PC-3 (cell line): ENCODE data around the gene MYORG. TPM values are rescaled to one million over a fixed set of nuclear protein-coding genes. Genes with fewer than 3 reads are reported as not detected.

Source experiments
- ATAC-seq: fragments of 200-7000 bp; cut with Tn5 transposase; 2 replicates; pipeline ENCODE4 v1.9.1; 2020; ENCODE audit warnings: mild to moderate bottlenecking, moderate library complexity
- BruUV-seq: library from RNA; stranded (reverse); fragments of 400-500 nt; replicated peaks from 2 replicates; lab custom pipeline; 2021; lab: Mats Ljungman, UMichigan
- CTCF ChIA-PET: fragments of 300-600 bp; sonication (Branson Sonifier 250); formaldehyde crosslinking; loops from one replicate; lab custom pipeline; 2022; ENCODE audit warnings: antibody characterized with exemption; lab: Charles Lee
- POLR2A ChIA-PET: fragments of 300-600 bp; sonication (Branson Sonifier 250); formaldehyde crosslinking; loops from one replicate; lab custom pipeline; 2022; ENCODE audit warnings: antibody characterized with exemption; ENCODE audit not compliant: unreplicated experiment; lab: Charles Lee
- DNase-seq: peaks from one replicate; pipeline ENCODE4 v3.0.0-alpha.2; 2015
- H2AFZ ChIP-seq: fragments of 300-600 bp; sonication (generic); 2 replicates; pipeline ENCODE4 v1.6.0; 2016; ENCODE audit warnings: antibody characterized with exemption, low read length
- H3F3A ChIP-seq: fragments of 300-600 bp; sonication (generic); one replicate; pipeline ENCODE4 v1.6.0; 2017; ENCODE audit warnings: antibody characterized with exemption, low read length, control low read depth, mild to moderate bottlenecking; ENCODE audit not compliant: unreplicated experiment
- H3K27ac ChIP-seq: fragments of 300-600 bp; sonication (generic); 2 replicates; pipeline ENCODE4 v1.5.1; 2016; ENCODE audit warnings: mild to moderate bottlenecking, low read length
- H3K27me3 ChIP-seq: fragments of 300-600 bp; sonication (generic); 2 replicates; pipeline ENCODE4 v1.6.1; 2016; ENCODE audit warnings: low read length, mixed read lengths
- H3K36me3 ChIP-seq: fragments of 300-600 bp; sonication (generic); 2 replicates; pipeline ENCODE4 v1.6.1; 2016; ENCODE audit warnings: low read depth, mixed run types, low read length, mixed read lengths
- H3K4me1 ChIP-seq: fragments of 300-600 bp; sonication (generic); 2 replicates; pipeline ENCODE4 v1.5.1; 2016; ENCODE audit warnings: low read length; ENCODE audit not compliant: insufficient read depth
- H3K4me2 ChIP-seq: fragments of 300-600 bp; sonication (generic); 2 replicates; pipeline ENCODE4 v1.6.0; 2016; ENCODE audit warnings: low read length
- H3K4me3 ChIP-seq: fragments of 300-600 bp; sonication (generic); 2 replicates; pipeline ENCODE4 v1.5.1; 2016; ENCODE audit warnings: mild to moderate bottlenecking, low read length, mixed read lengths
- H3K79me2 ChIP-seq: fragments of 300-600 bp; sonication (generic); 2 replicates; pipeline ENCODE4 v1.6.1; 2017; ENCODE audit warnings: low read length, mixed read lengths
- H3K9ac ChIP-seq: fragments of 300-600 bp; sonication (generic); 2 replicates; pipeline ENCODE4 v1.6.0; 2016; ENCODE audit warnings: mild to moderate bottlenecking, low read length
- H3K9me2 ChIP-seq: fragments of 300-600 bp; sonication (generic); replicated peaks from 2 replicates; pipeline ENCODE4 v1.6.1; 2016; ENCODE audit warnings: mixed run types, low read length, mixed read lengths
- H3K9me3 ChIP-seq: fragments of 300-600 bp; sonication (generic); 2 replicates; pipeline ENCODE4 v1.6.1; 2016; ENCODE audit warnings: low read length, mixed read lengths
- H4K20me1 ChIP-seq: fragments of 300-600 bp; sonication (generic); 2 replicates; pipeline ENCODE4 v1.6.1; 2016; ENCODE audit warnings: low read length, mixed read lengths
- EZH2 ChIP-seq: fragments of 300-600 bp; sonication (generic); IDR thresholded peaks from one replicate; pipeline ENCODE4 v1.6.1; 2017; ENCODE audit warnings: antibody characterized with exemption, mild to moderate bottlenecking, low read length; ENCODE audit not compliant: unreplicated experiment
- EZH2phosphoT487 ChIP-seq: fragments of 300-600 bp; sonication (generic); IDR thresholded peaks from 2 replicates; pipeline ENCODE4 v1.6.1; 2018; ENCODE audit warnings: mild to moderate bottlenecking, antibody characterized with exemption, low read length, borderline replicate concordance
- intact Hi-C: fragments of 100-400 bp; cut with micrococcal nuclease; formaldehyde crosslinking; loops from 2 replicates; pipeline ENCODE4 v1.9.0; 2023
- total RNA-seq: library from RNA; depleted of rRNA; stranded (reverse); fragments of >200 nt; gene quantifications from 2 replicates; pipeline ENCODE4 v1.2.3, GENCODE V29; 2014
- TF ChIP-seq, protein P1 (sequence below): fragments of 300-600 bp; sonication (generic); conservative IDR thresholded peaks from 2 replicates; pipeline ENCODE4 v1.5.1; 2017; ENCODE audit warnings: antibody characterized with exemption, low read depth, mild to moderate bottlenecking, low read length

Gene MYORG
- total RNA-seq, 1 experiment from 2014 or later: 3.4 TPM

DNA sequence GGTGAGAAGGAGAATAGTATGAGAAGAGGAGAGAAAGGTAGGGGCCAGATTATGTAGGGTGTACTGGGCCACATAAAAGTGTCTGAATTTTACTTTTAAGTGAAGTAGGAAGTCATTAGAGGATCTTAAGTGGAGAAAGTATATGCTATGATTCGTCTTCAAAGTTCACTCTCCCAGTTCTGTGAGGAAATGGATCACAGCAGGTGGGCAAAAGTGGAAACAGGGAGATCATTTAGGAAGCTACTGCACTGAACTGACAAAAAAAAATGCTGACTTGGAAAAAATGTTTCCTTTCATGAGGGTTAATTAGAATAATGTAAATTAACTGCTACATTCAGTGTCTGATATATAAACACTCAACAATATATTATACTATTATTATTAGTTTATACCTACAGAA is 50.0 kb downstream of the MYORG start:
- Histone ChIP-seq H3K27me3 (no peaks in the 10 kb centered on the region), H2AFZ (no peak overlapping the region), H3K36me3 (no peaks in the 10 kb centered on the region), H3K27ac (no peak overlapping the region), H3F3A (no peaks in the 10 kb centered on the region), H3K9me3 (no peaks in the 10 kb centered on the region), H3K4me3 (no peak overlapping the region), H3K4me1 (peaks cover 8% of the 10 kb centered on the region; the same call in 1 of the 2 replicates), H3K9ac (no peak overlapping the region), H3K9me2 (no peaks in the 10 kb centered on the region), H3K79me2 (peaks cover 41% of the 10 kb centered on the region), H3K4me2 (no peak overlapping the region), H4K20me1 (no peaks in the 10 kb centered on the region)
- DNase-seq: no peak
- no peak for ATAC-seq
- ChIA-PET CTCF (no interaction called here), POLR2A (no interaction called here)
- intact Hi-C loops: loop anchor here (5.0 kb wide), 1 partner anchor 74 kb away; no protein-coding TSS in a partner anchor
- BruUV-seq: no TSS peak
- TF ChIP-seq EZH2 (no peak), EZH2phosphoT487 (no peak)
- TF ChIP-seq, protein P1, sequence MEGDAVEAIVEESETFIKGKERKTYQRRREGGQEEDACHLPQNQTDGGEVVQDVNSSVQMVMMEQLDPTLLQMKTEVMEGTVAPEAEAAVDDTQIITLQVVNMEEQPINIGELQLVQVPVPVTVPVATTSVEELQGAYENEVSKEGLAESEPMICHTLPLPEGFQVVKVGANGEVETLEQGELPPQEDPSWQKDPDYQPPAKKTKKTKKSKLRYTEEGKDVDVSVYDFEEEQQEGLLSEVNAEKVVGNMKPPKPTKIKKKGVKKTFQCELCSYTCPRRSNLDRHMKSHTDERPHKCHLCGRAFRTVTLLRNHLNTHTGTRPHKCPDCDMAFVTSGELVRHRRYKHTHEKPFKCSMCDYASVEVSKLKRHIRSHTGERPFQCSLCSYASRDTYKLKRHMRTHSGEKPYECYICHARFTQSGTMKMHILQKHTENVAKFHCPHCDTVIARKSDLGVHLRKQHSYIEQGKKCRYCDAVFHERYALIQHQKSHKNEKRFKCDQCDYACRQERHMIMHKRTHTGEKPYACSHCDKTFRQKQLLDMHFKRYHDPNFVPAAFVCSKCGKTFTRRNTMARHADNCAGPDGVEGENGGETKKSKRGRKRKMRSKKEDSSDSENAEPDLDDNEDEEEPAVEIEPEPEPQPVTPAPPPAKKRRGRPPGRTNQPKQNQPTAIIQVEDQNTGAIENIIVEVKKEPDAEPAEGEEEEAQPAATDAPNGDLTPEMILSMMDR: no peak

DNA sequence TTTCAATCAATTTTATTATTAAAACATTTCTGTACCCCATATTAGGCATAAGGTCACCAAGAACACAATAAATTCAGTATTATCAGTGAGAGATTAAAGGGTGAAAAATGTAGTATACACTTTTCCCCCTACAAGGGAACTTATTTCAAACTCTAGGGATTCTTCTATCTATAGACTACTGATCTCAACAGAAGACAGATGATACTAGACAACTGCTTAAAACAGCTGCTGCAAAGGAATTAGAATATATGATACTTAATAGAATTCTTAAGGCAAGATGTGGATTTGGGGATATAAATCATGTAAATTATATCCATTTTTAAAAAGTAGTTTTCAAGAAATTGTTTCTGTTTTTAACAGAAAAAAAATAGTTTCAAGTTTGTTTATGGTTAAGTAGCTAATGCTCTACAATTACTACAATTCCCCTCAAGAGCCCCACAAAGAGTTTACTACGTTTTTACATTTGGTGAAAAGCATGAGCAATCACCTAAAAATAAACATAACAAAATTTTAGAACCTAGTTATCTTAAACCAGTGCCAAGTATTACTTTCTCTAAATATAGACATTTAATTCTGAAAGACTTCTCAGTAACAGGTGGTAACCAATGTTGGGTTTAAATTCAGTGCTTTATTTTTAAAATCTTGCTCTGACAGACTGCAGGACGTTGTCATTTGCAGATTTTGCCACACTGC is 53.7 kb downstream of the MYORG start:
- no peaks in the 10 kb centered on the region for H3K27me3 ChIP-seq
- H3K4me2 ChIP-seq: no peak overlapping the region
- H4K20me1 ChIP-seq: no peaks in the 10 kb centered on the region
- no peak overlapping the region for H3K9ac ChIP-seq
- peaks cover 28% of the 10 kb centered on the region for H3K79me2 ChIP-seq
- no peaks in the 10 kb centered on the region for H3K36me3 ChIP-seq
- intact Hi-C loops: no loop called here
- no peak for TF ChIP-seq EZH2phosphoT487
- no peak for TF ChIP-seq EZH2
- TF ChIP-seq, protein P1: no peak
- no peak overlapping the region for H3K4me3 ChIP-seq
- H3K4me1 ChIP-seq: peaks cover 2% of the 10 kb centered on the region; the same call in 1 of the 2 replicates
- ATAC-seq (no peak), DNase-seq (no peak)
- ChIA-PET POLR2A (no interaction called here), CTCF (no interaction called here)
- H3K27ac ChIP-seq: no peak overlapping the region
- no TSS peak for BruUV-seq
- H3K9me2 ChIP-seq: no peaks in the 10 kb centered on the region
- H2AFZ ChIP-seq: no peak overlapping the region
- H3K9me3 ChIP-seq: no peaks in the 10 kb centered on the region
- H3F3A ChIP-seq: no peaks in the 10 kb centered on the region

DNA sequence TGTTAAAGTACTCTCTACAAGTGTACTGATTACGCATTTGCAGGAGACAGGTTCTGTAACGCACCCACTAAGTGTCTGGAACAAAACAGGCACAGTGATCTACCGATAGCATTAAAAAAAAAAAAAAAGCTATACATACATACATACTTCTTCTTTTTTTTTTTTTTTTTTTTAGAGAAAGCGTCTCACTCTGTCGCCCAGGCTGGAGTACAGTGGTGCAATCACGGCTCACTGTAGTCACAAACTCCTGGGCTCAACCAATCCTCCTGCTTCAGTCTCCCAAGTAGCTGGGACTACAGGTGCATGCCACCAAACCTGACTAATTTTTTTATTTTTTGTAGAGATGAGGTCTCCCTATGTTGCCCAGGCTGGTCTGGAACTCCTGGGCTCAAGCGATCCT is 55.2 kb downstream of the MYORG start:
- BruUV-seq: no TSS peak
- Histone ChIP-seq H2AFZ (no peak overlapping the region), H3K4me2 (no peak overlapping the region), H3K9me3 (no peaks in the 10 kb centered on the region), H3F3A (no peaks in the 10 kb centered on the region), H3K9ac (no peak overlapping the region), H3K27ac (no peak overlapping the region), H4K20me1 (no peaks in the 10 kb centered on the region), H3K4me1 (no peaks in the 10 kb centered on the region; the same call in 1 of the 2 replicates), H3K4me3 (no peak overlapping the region), H3K79me2 (peaks cover 14% of the 10 kb centered on the region), H3K36me3 (no peaks in the 10 kb centered on the region), H3K9me2 (no peaks in the 10 kb centered on the region), H3K27me3 (no peaks in the 10 kb centered on the region)
- ATAC-seq (no peak), DNase-seq (no peak)
- ChIA-PET CTCF (no interaction called here), POLR2A (no interaction called here)
- TF ChIP-seq EZH2: no peak
- TF ChIP-seq, protein P1: no peak
- no peak for TF ChIP-seq EZH2phosphoT487
- intact Hi-C loops: no loop called here
